ENCODE measurements around the gene RABGAP1L. TPM values are rescaled to one million over a fixed set of nuclear protein-coding genes. Genes with fewer than 3 reads are reported as not detected.
"Not testable (repeated sequence)": the region's sequence is repeated elsewhere in the genome, so short reads cannot be mapped to it uniquely, and the experiment has no call there.

RABGAP1L gene
- polyA plus RNA-seq, 1 donor from 2014 or later: 88.6 TPM

- Mint-ChIP-seq H3K27ac (no peak overlapping the region), H3K4me1 (peaks cover 0 to 8% (median 3%) of the 10 kb centered on the region in 3 donors), H3K9me3 (no peaks in the 10 kb centered on the region), H3K27me3 (no peaks in the 10 kb centered on the region), H3K36me3 (peaks cover 7% of the 10 kb centered on the region), H3K4me3 (no peak overlapping the region)
Measured at GRCh38 chr1:174825806-174826205, 666.5 kb downstream of the RABGAP1L start.

GRCh38 chr1:174828264-174828663, 668.9 kb downstream of the RABGAP1L start:
- H3K36me3 Mint-ChIP-seq: peaks cover 9% of the 10 kb centered on the region
- H3K4me3 Mint-ChIP-seq: no peak overlapping the region
- no peaks in the 10 kb centered on the region for H3K9me3 Mint-ChIP-seq
- H3K27me3 Mint-ChIP-seq: no peaks in the 10 kb centered on the region
- H3K4me1 Mint-ChIP-seq: peaks cover 0 to 8% (median 5%) of the 10 kb centered on the region in 3 donors
- peak overlapping the region in 1 of 3 donors; percentile 24 for H3K27ac Mint-ChIP-seq

GRCh38 chr1:174829990-174830389, 670.7 kb downstream of the RABGAP1L start:
- Mint-ChIP-seq H3K36me3 (peaks cover 6% of the 10 kb centered on the region), H3K4me1 (peaks cover 0 to 8% (median 5%) of the 10 kb centered on the region in 3 donors), H3K4me3 (no peak overlapping the region), H3K9me3 (no peaks in the 10 kb centered on the region), H3K27ac (no peak overlapping the region), H3K27me3 (no peaks in the 10 kb centered on the region)

- Mint-ChIP-seq H3K9me3 (no peaks in the 10 kb centered on the region), H3K36me3 (peaks cover 2% of the 10 kb centered on the region), H3K4me1 (peaks cover 14 to 32% (median 15%) of the 10 kb centered on the region in 3 donors), H3K4me3 (no peak overlapping the region), H3K27me3 (no peaks in the 10 kb centered on the region), H3K27ac (no peak overlapping the region)
Measured at GRCh38 chr1:174836543-174836942, 677.2 kb downstream of the RABGAP1L start.

GRCh38 chr1:174837386-174837785, 678.1 kb downstream of the RABGAP1L start:
- Mint-ChIP-seq H3K4me1 (peaks cover 14 to 37% (median 18%) of the 10 kb centered on the region in 3 donors), H3K9me3 (no peaks in the 10 kb centered on the region), H3K27ac (no peak overlapping the region), H3K36me3 (no peaks in the 10 kb centered on the region), H3K4me3 (no peak overlapping the region), H3K27me3 (no peaks in the 10 kb centered on the region)

GRCh38 chr1:174839211-174839610, 679.9 kb downstream of the RABGAP1L start:
- no peaks in the 10 kb centered on the region for H3K27me3 Mint-ChIP-seq

GRCh38 chr1:174841747-174842146, 682.4 kb downstream of the RABGAP1L start:
- H3K9me3 Mint-ChIP-seq: no peaks in the 10 kb centered on the region
- peaks cover 14 to 39% (median 18%) of the 10 kb centered on the region in 3 donors for H3K4me1 Mint-ChIP-seq
- H3K27ac Mint-ChIP-seq: no peak overlapping the region
- H3K27me3 Mint-ChIP-seq: no peaks in the 10 kb centered on the region
- H3K4me3 Mint-ChIP-seq: no peak overlapping the region
- H3K36me3 Mint-ChIP-seq: peaks cover 2% of the 10 kb centered on the region

More at GRCh38 chr1:174839211-174839610, 679.9 kb downstream of the RABGAP1L start:
- Mint-ChIP-seq H3K4me3 (no peak overlapping the region), H3K9me3 (no peaks in the 10 kb centered on the region), H3K27ac (peak overlapping the region in 1 of 3 donors; percentile 28), H3K36me3 (peaks cover 2% of the 10 kb centered on the region), H3K4me1 (peaks cover 14 to 39% (median 18%) of the 10 kb centered on the region in 3 donors)

- peak overlapping the region in 1 of 3 donors; percentile 40 for H3K27ac Mint-ChIP-seq
- H3K9me3 Mint-ChIP-seq, H3K4me3 Mint-ChIP-seq: not testable (repeated sequence)
Measured at GRCh38 chr1:174848593-174849560, 689.6 kb downstream of the RABGAP1L start.

GRCh38 chr1:174850726-174851125, 691.4 kb downstream of the RABGAP1L start:
- Mint-ChIP-seq H3K4me3 (no peak overlapping the region), H3K27me3 (no peaks in the 10 kb centered on the region), H3K27ac (no peak overlapping the region), H3K36me3 (peaks cover 1% of the 10 kb centered on the region), H3K4me1 (peaks cover 0 to 6% (median 4%) of the 10 kb centered on the region in 3 donors), H3K9me3 (no peaks in the 10 kb centered on the region)

More at GRCh38 chr1:174848593-174849560, 689.6 kb downstream of the RABGAP1L start:
- not testable (repeated sequence) for H3K4me1 Mint-ChIP-seq, H3K36me3 Mint-ChIP-seq, H3K27me3 Mint-ChIP-seq

- Mint-ChIP-seq H3K27ac (no peak overlapping the region), H3K4me1 (peaks cover 0 to 2% (median 2%) of the 10 kb centered on the region in 3 donors), H3K4me3 (no peak overlapping the region), H3K27me3 (no peaks in the 10 kb centered on the region), H3K9me3 (peaks cover 0 to 2% (median 1%) of the 10 kb centered on the region in 3 donors), H3K36me3 (peaks cover 15% of the 10 kb centered on the region)
Measured at GRCh38 chr1:174858301-174858700, 699.0 kb downstream of the RABGAP1L start.

GRCh38 chr1:174870319-174870718, 711.0 kb downstream of the RABGAP1L start:
- Mint-ChIP-seq H3K27me3 (no peaks in the 10 kb centered on the region), H3K4me1 (peaks cover 33 to 50% (median 37%) of the 10 kb centered on the region in 3 donors), H3K36me3 (peaks cover 2% of the 10 kb centered on the region), H3K9me3 (peaks cover 0 to 10% (median 0%) of the 10 kb centered on the region in 3 donors), H3K4me3 (no peak overlapping the region), H3K27ac (peak overlapping the region in 2 of 3 donors; percentile 59)

- Mint-ChIP-seq H3K4me3 (peak overlapping the region; percentile 46 to 79 (median 60)), H3K9me3 (peaks cover 0 to 10% (median 0%) of the 10 kb centered on the region in 3 donors), H3K27ac (peak overlapping the region in 2 of 3 donors; percentile 63 to 77), H3K4me1 (peaks cover 36 to 53% (median 41%) of the 10 kb centered on the region in 3 donors), H3K27me3 (no peaks in the 10 kb centered on the region), H3K36me3 (peaks cover 2% of the 10 kb centered on the region)
Measured at GRCh38 chr1:174871886-174872285, 712.6 kb downstream of the RABGAP1L start.

GRCh38 chr1:174872615-174873058, 713.3 kb downstream of the RABGAP1L start:
- peaks cover 36 to 59% (median 41%) of the 10 kb centered on the region in 3 donors for H3K4me1 Mint-ChIP-seq
- H3K27me3 Mint-ChIP-seq: no peaks in the 10 kb centered on the region
- peak overlapping the region in 3 of 4 donors; percentile 29 to 91 (median 55) for H3K4me3 Mint-ChIP-seq
- peak overlapping the region in 2 of 3 donors; percentile 18 to 45 for H3K27ac Mint-ChIP-seq
- peaks cover 0 to 10% (median 0%) of the 10 kb centered on the region in 3 donors for H3K9me3 Mint-ChIP-seq
- peaks cover 2% of the 10 kb centered on the region for H3K36me3 Mint-ChIP-seq

GRCh38 chr1:174874331-174875053, 715.2 kb downstream of the RABGAP1L start:
- Mint-ChIP-seq H3K4me3 (peak overlapping the region; percentile 88 to 94 (median 92)), H3K4me1 (peaks cover 36 to 58% (median 41%) of the 10 kb centered on the region in 3 donors), H3K27ac (peak overlapping the region; percentile 66 to 89 (median 80)), H3K27me3 (no peaks in the 10 kb centered on the region), H3K36me3 (no peaks in the 10 kb centered on the region), H3K9me3 (no peaks in the 10 kb centered on the region)

Measured in IgD-negative memory B cell (primary cell).